Activated B cell treated with CpG ODN at 0.5 μM for 24 hours (primary cell): ENCODE data around the gene BTBD16. TPM values are rescaled to one million over a fixed set of nuclear protein-coding genes. Genes with fewer than 3 reads are reported as not detected.

Source experiments
- ATAC-seq: fragments of 200-7000 bp; cut with Tn5 transposase; one replicate; pipeline ENCODE4 v1.10.0; 2021; ENCODE audit warnings: low read depth, mild to moderate bottlenecking, moderate library complexity
- CTCF ChIA-PET: fragments of 350-600 bp; sonication (Branson Sonifier 250); formaldehyde crosslinking; loops from one replicate; lab custom pipeline; 2021; ENCODE audit warnings: antibody characterized with exemption; lab: Charles Lee
- POLR2A ChIA-PET: fragments of 350-600 bp; sonication (Branson Sonifier 250); formaldehyde crosslinking; loops from one replicate; lab custom pipeline; 2021; ENCODE audit warnings: antibody characterized with exemption; lab: Charles Lee
- DNase-seq: peaks from one replicate; pipeline ENCODE4 v3.0.0; 2022
- H3K27ac Mint-ChIP-seq: one replicate; pipeline ENCODE4 v1.8.0; 2020; ENCODE audit warnings: mixed read lengths
- H3K27me3 Mint-ChIP-seq: one replicate; pipeline ENCODE4 v1.8.0; 2021; ENCODE audit warnings: mixed read lengths
- H3K36me3 Mint-ChIP-seq: one replicate; pipeline ENCODE4 v1.8.0; 2021; ENCODE audit warnings: low read depth, mixed read lengths
- H3K4me1 Mint-ChIP-seq: one replicate; pipeline ENCODE4 v1.8.0; 2021; ENCODE audit warnings: mixed read lengths
- H3K4me3 Mint-ChIP-seq: one replicate; pipeline ENCODE4 v1.8.0; 2020; ENCODE audit warnings: mild to moderate bottlenecking, mixed read lengths
- H3K9me3 Mint-ChIP-seq: one replicate; pipeline ENCODE4 v1.8.0; 2020; ENCODE audit warnings: mixed read lengths
- intact Hi-C: fragments of 100-400 bp; cut with micrococcal nuclease; formaldehyde crosslinking; loops from one replicate; pipeline ENCODE4 v1.15.1; 2024
- total RNA-seq: library from RNA; stranded (reverse); gene quantifications from 2 replicates; pipeline ENCODE4 v1.2.3, GENCODE V29; 2022
- TF ChIP-seq, protein P1 (sequence below): fragments of 200-600 bp; IDR thresholded peaks from one replicate; pipeline ENCODE4 v1.8.0; 2022; ENCODE audit warnings: antibody characterized with exemption, mild to moderate bottlenecking

BTBD16 gene
- total RNA-seq, 1 donor from 2014 or later, result not detected

DNA sequence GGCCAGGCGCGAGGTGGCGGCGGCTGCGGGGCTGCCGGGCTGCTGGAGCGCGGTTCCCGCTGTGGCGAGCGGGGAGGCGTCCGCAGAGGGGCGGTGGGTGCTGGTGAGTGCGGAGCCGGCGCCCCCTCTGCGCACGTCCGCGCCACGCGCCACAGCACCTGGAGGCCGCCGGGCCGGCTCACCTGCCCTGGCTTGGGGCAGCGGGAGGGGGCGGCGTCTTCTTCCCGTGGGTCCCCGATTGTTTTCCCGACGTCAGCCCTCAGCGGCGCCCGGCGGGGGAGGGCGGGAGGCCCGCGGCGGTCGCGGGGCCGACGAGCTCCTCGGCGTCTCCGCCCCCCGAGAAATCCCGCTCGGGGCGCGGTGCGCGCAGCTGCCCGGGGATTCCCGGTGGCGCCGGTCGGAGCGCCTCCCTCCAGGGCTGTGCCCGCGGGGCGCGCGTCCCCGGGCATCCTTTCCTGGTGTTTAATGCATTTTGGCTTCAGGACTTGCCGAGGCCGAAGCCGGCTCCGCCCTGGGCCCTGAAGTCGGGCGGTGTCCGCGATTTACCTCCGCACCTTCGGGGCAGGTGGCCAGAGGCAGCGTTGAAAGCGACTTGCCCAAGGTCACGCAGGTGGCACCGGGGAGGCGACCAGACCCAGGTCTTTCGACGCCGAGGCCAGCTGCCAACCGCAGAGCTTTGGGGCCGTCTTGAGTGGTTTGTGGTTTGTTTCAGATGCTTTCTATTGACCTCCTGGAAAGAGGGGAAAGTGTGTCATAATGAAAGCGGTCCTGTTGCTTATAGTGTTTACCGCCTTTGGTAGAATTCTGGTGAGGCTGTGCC lies 104.0 kb downstream of the BTBD16 start:
- CTCF ChIA-PET, result interaction anchor here (1.0 to 1.8 kb wide), 4 partner anchors 20 to 61 kb away, joined by 3 read pairs; no protein-coding TSS in a partner anchor

DNA sequence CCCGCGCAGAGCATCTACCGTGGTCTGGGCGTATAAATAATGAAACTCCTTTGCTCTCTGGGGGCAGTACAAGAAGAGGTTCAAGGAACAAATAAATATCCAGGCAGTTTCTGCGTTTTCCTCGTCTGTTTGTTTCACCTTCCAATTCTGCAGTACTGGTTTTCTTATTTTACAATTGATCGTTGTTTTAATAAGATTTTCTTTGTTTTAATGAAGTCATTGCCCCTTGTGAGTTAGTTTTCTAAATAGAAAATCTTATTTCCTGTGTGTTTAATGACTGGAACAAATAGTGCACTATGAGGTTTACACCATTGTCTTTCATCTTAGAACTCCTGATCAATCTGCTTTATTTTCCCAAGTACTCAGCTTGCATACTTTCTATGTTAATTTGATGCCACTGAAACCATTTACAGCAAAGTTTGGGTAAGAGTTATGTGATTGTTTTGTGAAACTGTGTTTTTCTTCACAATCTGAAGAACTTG lies 104.6 kb downstream of the BTBD16 start:
- H3K36me3 Mint-ChIP-seq, result peaks cover 14% of the 10 kb centered on the region
- peak overlapping the region; percentile 95 for H3K27ac Mint-ChIP-seq
- ATAC-seq, result no peak
- ChIA-PET POLR2A (interaction anchor here (1.0 to 1.9 kb wide), 5 partner anchors 14 to 778 kb away, joined by 3 to 8 read pairs (median 4); partner anchors contain the start of genes ATE1, BUB3 and C10orf88), CTCF (interaction anchor here (1.2 to 1.8 kb wide), 2 partner anchors 33 to 59 kb away, joined by 3 read pairs; no protein-coding TSS in a partner anchor)
- H3K27me3 Mint-ChIP-seq, result peaks cover 13% of the 10 kb centered on the region
- H3K4me1 Mint-ChIP-seq, result peaks cover 37% of the 10 kb centered on the region
- intact Hi-C loops, result loop anchor here (1.0 to 10.0 kb wide), 9 partner anchors 15 to 1521 kb away; partner anchors contain the start of genes FAM24B, NSMCE4A, PSTK and WDR11
- H3K4me3 Mint-ChIP-seq, result peak overlapping the region; percentile 93
- H3K9me3 Mint-ChIP-seq, result peaks cover 2% of the 10 kb centered on the region
- TF ChIP-seq, protein P1, sequence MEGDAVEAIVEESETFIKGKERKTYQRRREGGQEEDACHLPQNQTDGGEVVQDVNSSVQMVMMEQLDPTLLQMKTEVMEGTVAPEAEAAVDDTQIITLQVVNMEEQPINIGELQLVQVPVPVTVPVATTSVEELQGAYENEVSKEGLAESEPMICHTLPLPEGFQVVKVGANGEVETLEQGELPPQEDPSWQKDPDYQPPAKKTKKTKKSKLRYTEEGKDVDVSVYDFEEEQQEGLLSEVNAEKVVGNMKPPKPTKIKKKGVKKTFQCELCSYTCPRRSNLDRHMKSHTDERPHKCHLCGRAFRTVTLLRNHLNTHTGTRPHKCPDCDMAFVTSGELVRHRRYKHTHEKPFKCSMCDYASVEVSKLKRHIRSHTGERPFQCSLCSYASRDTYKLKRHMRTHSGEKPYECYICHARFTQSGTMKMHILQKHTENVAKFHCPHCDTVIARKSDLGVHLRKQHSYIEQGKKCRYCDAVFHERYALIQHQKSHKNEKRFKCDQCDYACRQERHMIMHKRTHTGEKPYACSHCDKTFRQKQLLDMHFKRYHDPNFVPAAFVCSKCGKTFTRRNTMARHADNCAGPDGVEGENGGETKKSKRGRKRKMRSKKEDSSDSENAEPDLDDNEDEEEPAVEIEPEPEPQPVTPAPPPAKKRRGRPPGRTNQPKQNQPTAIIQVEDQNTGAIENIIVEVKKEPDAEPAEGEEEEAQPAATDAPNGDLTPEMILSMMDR, result no peak
- DNase-seq, result no peak

More for the DNA sequence above, 104.0 kb downstream of the BTBD16 start:
- POLR2A ChIA-PET, result interaction anchor here (0.6 to 1.9 kb wide), 10 partner anchors 12 to 779 kb away, joined by 3 to 8 read pairs (median 3); partner anchors contain the start of genes ATE1, BUB3 and C10orf88
- DNase-seq (peak; percentile 78), ATAC-seq (peak; percentile 41)
- Mint-ChIP-seq H3K27me3 (peaks cover 19% of the 10 kb centered on the region), H3K9me3 (peaks cover 2% of the 10 kb centered on the region), H3K36me3 (peaks cover 8% of the 10 kb centered on the region), H3K27ac (peak overlapping the region; percentile 95), H3K4me1 (peaks cover 35% of the 10 kb centered on the region), H3K4me3 (peak overlapping the region; percentile 93)
- TF ChIP-seq, protein P1, result no peak
- intact Hi-C loops, result loop anchor here (1.0 to 10.0 kb wide), 14 partner anchors 16 to 1520 kb away; partner anchors contain the start of genes ATE1, BUB3, FAM24B and IKZF5

DNA sequence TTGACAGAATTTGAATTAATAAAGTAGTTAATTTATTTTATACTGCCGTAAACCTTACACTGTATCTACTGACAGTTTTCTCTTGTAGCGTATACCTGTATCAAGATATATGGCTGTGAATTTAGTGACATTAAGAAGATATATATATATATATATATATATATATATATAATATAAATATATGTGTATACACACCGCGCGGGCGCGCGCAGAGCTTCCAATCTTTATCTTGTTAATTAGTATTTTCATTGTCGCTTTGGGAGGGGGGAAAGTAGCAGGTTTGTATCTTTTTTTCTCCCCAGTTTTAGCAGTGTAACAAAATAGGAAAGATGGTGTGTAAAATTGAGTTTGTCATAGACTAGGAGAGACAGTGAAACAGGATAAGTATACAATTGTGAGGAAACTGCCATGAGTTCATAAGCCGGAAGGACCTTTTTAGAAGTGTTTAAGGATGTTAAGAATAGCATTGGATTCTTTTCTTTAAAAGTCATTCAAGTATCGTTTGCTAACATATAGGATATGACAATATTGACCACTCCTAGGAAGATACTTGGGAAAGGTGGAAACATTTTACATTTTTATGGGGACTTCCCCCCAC lies 105.4 kb downstream of the BTBD16 start:
- CTCF ChIA-PET, result no interaction called here
- TF ChIP-seq, protein P1, result no peak
- peaks cover 43% of the 10 kb centered on the region for H3K4me1 Mint-ChIP-seq
- ATAC-seq (no peak), DNase-seq (no peak)
- POLR2A ChIA-PET, result no interaction called here
- peaks cover 2% of the 10 kb centered on the region for H3K9me3 Mint-ChIP-seq
- H3K27me3 Mint-ChIP-seq, result peaks cover 5% of the 10 kb centered on the region
- H3K4me3 Mint-ChIP-seq, result no peak overlapping the region
- no peak overlapping the region for H3K27ac Mint-ChIP-seq
- intact Hi-C loops, result loop anchor here (10.0 kb wide), 3 partner anchors 498 to 1522 kb away; partner anchors contain the start of genes FAM24B and WDR11
- peaks cover 14% of the 10 kb centered on the region for H3K36me3 Mint-ChIP-seq

DNA sequence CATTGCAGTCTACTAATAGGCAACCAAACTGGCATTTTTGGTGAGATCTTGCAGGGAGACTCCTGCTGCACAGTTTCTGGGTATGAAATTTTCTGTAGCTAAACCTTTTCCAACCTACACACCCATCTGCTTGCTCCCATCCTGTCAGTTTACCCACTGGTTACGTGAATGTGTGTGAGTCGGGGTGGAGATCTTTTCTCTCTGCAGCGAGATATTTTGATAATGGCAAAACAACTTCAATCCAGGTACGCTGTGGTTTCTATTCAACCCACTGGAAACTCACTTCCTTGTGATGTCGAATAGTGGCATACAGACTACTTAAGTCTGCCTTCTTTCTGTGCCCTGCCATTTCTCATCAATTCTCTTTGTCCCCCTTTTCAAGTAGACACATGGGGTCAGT lies 107.9 kb downstream of the BTBD16 start:
- no peak for DNase-seq
- ChIA-PET CTCF (no interaction called here), POLR2A (no interaction called here)
- H3K4me1 Mint-ChIP-seq, result peaks cover 46% of the 10 kb centered on the region
- no peak overlapping the region for H3K27ac Mint-ChIP-seq
- intact Hi-C loops, result loop anchor here (10.0 kb wide), 3 partner anchors 496 to 1524 kb away; partner anchors contain the start of genes FAM24B and WDR11
- no peak for ATAC-seq
- no peaks in the 10 kb centered on the region for H3K27me3 Mint-ChIP-seq
- H3K4me3 Mint-ChIP-seq, result no peak overlapping the region
- TF ChIP-seq, protein P1, result no peak
- peaks cover 2% of the 10 kb centered on the region for H3K9me3 Mint-ChIP-seq
- H3K36me3 Mint-ChIP-seq, result peaks cover 18% of the 10 kb centered on the region
